Natural killer cell treated with Interleukin-12 subunit alpha and Interleukin-12 subunit beta and Interleukin-15 and Interleukin-18, amount 100 ng/mL, for 72 hours (primary cell): ENCODE measurements around the gene CCL22. TPM values are rescaled to one million over a fixed set of nuclear protein-coding genes. Genes with fewer than 3 reads are reported as not detected.

ENCODE experiments used
- total RNA-seq, 2 donors: library from RNA; stranded (reverse); gene quantifications; one replicate each; pipeline ENCODE4 v1.2.3, GENCODE V29; 2022

Gene CCL22
- total RNA-seq, 2 donors from 2014 or later = 12.9 TPM; not detected in 1

Other genes with a start within 250 kb of the CCL22 start
- gene PSME3IP1, start 172.7 kb upstream of the CCL22 start, total RNA-seq = 100 to 1,000 TPM; 117 to 121 TPM
- gene RSPRY1, start 172.5 kb upstream of the CCL22 start, total RNA-seq = 10 to 100 TPM; 36.4 to 43.6 TPM
- 10 to 100 TPM; 28.3 to 32.3 TPM for gene ARL2BP, start 113.5 kb upstream of the CCL22 start, total RNA-seq
- gene PLLP, start 74.1 kb upstream of the CCL22 start, total RNA-seq = under 1 TPM in 1 of 2 donors, not detected in 1; 0.67 TPM
- not detected for gene CX3CL1, start 13.7 kb downstream of the CCL22 start, total RNA-seq
- 1 to 10 TPM in 1 of 2 donors, not detected in 1; 5.6 TPM for gene CCL17, start 46.0 kb downstream of the CCL22 start, total RNA-seq
- gene CIAPIN1, start 88.6 kb downstream of the CCL22 start, total RNA-seq = 10 to 100 TPM; 54.0 to 92.0 TPM
- gene COQ9, start 88.7 kb downstream of the CCL22 start, total RNA-seq = 10 to 100 TPM; 34.2 to 42.9 TPM
- gene POLR2C, start 103.9 kb downstream of the CCL22 start, total RNA-seq = 10 to 100 TPM; 63.8 to 85.4 TPM
- 1 to 10 TPM; 4.2 to 6.5 TPM for gene DOK4, start 127.7 kb downstream of the CCL22 start, total RNA-seq
- gene CCDC102A, start 177.8 kb downstream of the CCL22 start, total RNA-seq = 10 to 100 TPM; 13.9 to 21.5 TPM
- 10 to 100 TPM; 86.8 to 95.0 TPM for gene ADGRG5, start 183.9 kb downstream of the CCL22 start, total RNA-seq